GM12872 (cell line): ENCODE measurements around the gene PRKCQ.

Experiments used
- TF ChIP-seq, protein P1 (sequence below): IDR thresholded peaks from 3 replicates; pipeline ENCODE4 v1.5.1; 2011; ENCODE audit warnings: low read depth, mild to moderate bottlenecking, low read length, moderate library complexity; ENCODE audit not compliant: insufficient read depth

PRKCQ gene

DNA sequence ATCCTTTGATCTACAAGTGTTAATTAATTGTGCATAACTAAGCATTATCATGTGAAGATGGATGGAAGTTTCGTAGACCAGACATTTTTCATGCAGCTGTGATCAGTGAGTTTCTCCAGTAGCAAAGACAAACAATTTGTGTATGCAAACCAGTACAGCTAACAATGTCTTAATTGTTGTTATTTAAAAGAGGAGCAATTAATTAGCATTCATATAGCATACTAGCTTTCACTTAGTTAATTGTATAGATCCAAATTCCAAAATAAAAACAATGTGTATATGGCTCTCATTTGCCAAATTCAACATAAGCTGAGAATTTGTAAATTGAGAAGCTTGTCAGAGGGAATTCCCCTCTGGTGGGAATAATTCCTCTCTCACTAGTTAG, 22.6 kb upstream of the PRKCQ start:
- TF ChIP-seq, protein P1, sequence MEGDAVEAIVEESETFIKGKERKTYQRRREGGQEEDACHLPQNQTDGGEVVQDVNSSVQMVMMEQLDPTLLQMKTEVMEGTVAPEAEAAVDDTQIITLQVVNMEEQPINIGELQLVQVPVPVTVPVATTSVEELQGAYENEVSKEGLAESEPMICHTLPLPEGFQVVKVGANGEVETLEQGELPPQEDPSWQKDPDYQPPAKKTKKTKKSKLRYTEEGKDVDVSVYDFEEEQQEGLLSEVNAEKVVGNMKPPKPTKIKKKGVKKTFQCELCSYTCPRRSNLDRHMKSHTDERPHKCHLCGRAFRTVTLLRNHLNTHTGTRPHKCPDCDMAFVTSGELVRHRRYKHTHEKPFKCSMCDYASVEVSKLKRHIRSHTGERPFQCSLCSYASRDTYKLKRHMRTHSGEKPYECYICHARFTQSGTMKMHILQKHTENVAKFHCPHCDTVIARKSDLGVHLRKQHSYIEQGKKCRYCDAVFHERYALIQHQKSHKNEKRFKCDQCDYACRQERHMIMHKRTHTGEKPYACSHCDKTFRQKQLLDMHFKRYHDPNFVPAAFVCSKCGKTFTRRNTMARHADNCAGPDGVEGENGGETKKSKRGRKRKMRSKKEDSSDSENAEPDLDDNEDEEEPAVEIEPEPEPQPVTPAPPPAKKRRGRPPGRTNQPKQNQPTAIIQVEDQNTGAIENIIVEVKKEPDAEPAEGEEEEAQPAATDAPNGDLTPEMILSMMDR, result no peak

DNA sequence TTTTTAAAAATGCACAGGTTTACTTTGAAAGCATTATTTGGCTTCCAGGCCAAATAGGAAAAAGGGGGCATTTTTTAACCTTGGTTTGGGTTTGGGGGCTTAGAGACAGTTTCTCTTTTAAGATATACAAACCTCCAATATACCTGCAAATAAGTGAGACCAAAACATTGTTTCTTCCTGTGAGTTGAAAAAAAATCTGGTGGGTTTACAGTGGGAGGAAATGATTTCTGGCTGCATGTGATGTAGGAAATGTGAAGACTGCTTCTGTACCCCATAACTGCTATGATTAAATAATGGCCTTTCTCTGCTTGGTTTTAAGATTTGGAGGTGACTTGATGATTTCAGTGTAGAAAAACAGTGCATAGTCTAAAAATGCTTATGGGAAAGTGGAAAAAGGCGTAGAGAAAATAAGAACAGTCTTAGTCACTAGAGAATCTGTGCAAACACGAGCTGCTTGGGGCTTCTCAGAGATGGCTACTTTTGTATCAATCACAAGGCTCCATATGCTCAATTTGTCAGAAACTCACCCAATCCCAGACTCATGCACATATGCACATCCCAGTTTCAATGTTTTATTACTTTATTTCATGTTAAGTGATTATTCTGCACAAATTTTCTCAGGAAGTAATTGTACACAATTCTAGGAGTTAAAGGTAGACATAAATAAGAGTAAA, 22.1 kb upstream of the PRKCQ start:
- TF ChIP-seq, protein P1, result no peak

DNA sequence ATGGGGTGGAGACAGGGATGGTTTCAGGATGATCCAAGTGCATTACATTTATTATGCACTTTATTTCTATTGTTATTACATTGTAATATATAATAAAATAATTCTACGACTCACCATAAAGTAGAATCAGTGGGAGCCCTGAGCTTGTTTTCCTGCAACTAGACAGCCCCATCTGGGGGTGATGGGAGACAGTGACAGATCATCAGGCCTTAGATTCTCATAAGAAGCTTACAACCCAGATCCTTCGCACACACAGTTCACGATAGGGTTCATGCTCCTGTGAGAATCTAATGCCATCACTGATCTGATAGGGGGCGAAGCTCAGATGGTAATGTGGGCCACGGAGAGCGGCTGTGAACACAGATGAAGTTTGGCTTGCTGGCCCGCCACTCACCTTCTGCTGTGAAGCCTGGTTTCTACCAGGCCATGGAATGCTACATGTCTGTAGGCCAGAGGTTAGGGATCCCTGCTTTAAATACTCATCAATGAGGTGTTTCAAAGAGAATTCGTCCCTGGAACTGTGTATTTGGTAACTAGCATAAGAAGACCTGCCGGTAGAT, 21.2 kb upstream of the PRKCQ start:
- TF ChIP-seq, protein P1, result no peak

DNA sequence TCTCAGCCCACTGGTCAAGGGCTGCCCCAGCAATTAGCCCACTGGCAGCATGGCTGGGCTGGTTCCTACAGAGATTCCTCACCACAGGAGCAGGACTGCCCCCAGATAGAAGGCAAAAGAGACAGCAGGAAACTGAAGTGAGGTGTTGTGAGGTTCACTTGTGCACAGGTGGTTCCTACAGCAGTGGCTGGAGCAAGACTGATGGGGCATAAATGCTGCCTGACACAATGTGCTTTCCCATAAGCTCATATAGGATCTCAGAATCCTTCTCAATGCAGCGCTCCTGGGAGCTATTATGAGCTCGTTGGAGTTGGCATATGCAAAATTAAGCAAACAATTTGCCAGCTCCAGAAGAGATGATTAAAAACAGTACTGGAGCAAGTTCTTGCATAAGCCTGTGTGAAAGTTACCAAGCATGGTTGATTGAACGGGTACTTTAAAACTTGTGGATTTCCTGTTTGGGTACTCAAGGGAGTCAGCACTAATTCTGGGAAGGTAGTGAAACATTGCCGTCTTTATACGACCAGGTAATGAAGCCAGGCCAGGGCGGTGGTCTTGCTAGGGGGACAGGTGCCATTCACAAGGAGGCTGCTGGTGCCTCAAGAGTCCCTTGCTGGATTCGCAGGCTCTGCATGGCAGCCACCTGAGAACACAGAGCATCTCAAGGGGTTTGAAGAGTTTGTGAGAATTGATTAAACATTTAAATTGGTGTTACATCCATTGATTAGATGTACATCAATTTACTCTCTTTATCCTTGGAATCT, 20.3 kb upstream of the PRKCQ start:
- TF ChIP-seq, protein P1, result no peak

DNA sequence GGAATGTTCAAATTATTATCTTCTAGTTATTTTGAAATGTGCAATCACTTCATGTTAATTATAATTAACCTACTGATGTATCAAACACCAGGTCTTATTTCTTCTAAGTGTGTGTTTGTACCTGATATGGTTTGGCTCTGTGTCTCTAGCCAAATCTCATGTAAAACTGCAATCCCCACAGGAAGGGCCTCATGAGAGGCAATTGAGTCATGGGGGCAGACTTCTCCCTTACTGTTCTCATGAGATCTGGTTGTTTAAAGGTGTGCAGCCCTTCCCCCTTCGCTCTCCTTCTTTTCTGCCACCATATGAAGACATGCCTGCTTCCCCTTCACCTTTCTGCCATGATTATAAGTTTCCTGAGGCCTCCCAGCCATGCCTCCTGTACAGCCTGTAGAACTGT, 18.6 kb upstream of the PRKCQ start:
- TF ChIP-seq, protein P1, result no peak

DNA sequence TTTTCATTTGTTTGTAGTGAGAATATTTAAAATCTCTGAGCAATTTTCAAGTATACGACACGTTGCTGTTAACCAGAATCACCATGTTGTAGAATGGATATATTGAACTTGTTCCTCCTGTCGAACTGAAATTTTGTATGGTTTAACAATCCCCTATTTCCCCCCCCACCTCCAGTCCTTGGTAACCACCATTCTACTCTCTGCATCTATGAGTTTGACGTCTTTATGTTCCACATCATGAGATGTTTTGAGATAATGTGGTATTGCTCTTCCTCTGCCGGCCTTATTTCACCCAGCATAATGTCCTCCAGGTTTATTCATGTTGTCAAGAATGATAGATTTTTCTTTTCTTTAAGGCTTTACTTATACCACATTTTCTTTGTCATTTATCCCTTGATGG, 17.4 kb upstream of the PRKCQ start:
- TF ChIP-seq, protein P1, result no peak

GRCh38 chr10:6595499-6595898, 15.4 kb upstream of the PRKCQ start:
- TF ChIP-seq, protein P1, result no peak
